Stomach (tissue), 9 donors: ENCODE measurements around the gene PTPRG. TPM values are rescaled to one million over a fixed set of nuclear protein-coding genes. Genes with fewer than 3 reads are reported as not detected.

Experiments
- DNase-seq, 2 donors: peaks; one replicate each; pipeline versions ENCODE4 v3.0.0 to v3.0.0-alpha.2; 2013 to 2019
- H3K27ac ChIP-seq, 5 donors: fragments of 200-600 bp in 4 of 5; sonication (generic) in 4 of 5; one replicate each; pipeline ENCODE4 v1.5.1; 2013 to 2019; ENCODE audit warnings: mild to moderate bottlenecking in 1 of 5, moderate library complexity in 1 of 5
- H3K27me3 ChIP-seq, 3 donors: fragments of 200-600 bp; sonication (generic); one replicate each; pipeline ENCODE4 v1.5.1; 2017 to 2019; ENCODE audit warnings: mixed run types in 1 of 3
- H3K36me3 ChIP-seq, 4 donors: fragments of 200-600 bp; sonication (generic); 1 replicate in 3 of 4; 2 replicates in 1 of 4; pipeline ENCODE4 v1.5.1; 2016 to 2019
- H3K4me1 ChIP-seq, 4 donors: fragments of 200-600 bp; sonication (generic); one replicate each; pipeline ENCODE4 v1.5.1; 2016 to 2019
- H3K4me3 ChIP-seq, 4 donors: fragments of 200-600 bp; sonication (generic) in 3 of 4; one replicate each; pipeline ENCODE4 v1.5.1; 2016 to 2019; ENCODE audit warnings: mild to moderate bottlenecking in 1 of 4
- H3K9me3 ChIP-seq, 4 donors: fragments of 200-600 bp; sonication (generic); one replicate each; pipeline ENCODE4 v1.5.1; 2016 to 2019
- EP300 ChIP-seq: sonication (generic); formaldehyde crosslinking; IDR thresholded peaks from one replicate; pipeline ENCODE4 v1.6.1; 2017; ENCODE audit warnings: antibody characterized with exemption
- POLR2A ChIP-seq, 4 donors: fragments of 450-650 bp; IDR thresholded peaks; one replicate each; pipeline ENCODE4 v1.6.1; 2016; ENCODE audit warnings: antibody characterized with exemption in 4 of 4, control low read depth in 2 of 4, mild to moderate bottlenecking in 1 of 4, moderate library complexity in 1 of 4
- POLR2AphosphoS5 ChIP-seq, 3 donors: sonication (generic); formaldehyde crosslinking; IDR thresholded peaks; one replicate each; pipeline ENCODE4 v1.6.1; 2016; ENCODE audit warnings: antibody characterized with exemption in 3 of 3
- WGBS, 5 donors: extraction: QIAGEN DNeasy Blood & Tissue Kit in 3 of 5; methylation state at CpG; one replicate each; pipeline versions ENCODE4 v1.1.5 to v1.1.7; 2013 to 2018; 5-methylcytosine and 5-hydroxymethylcytosine counted together
- intact Hi-C: fragments of 100-400 bp; cut with DNase I; formaldehyde crosslinking; loops from one replicate; pipeline ENCODE4 v1.15.1; 2023; ENCODE audit warnings: low total_unique reads
- polyA plus RNA-seq, 3 donors: library from polyadenylated mRNA; stranded (reverse); fragments of 200-250 nt; gene quantifications; one replicate each; pipeline ENCODE4 v1.2.3, GENCODE V29; 2013
- total RNA-seq, 5 donors: library from RNA; depleted of rRNA; stranded (reverse); fragments of >200 nt; gene quantifications; one replicate each; pipeline versions ENCODE4 v1.1.0 to v1.2.3, GENCODE V29; 2014 to 2016
- TF ChIP-seq, protein P1 (sequence below), 7 experiments: fragments of 450-650 bp in 4 of 7; fragments of 200-600 bp in 3 of 7; sonication (generic) in 3 of 7; IDR thresholded peaks; one replicate each; pipeline ENCODE4 v1.5.1; 2016 to 2019; ENCODE audit warnings: antibody characterized with exemption in 7 of 7, control low read depth in 2 of 7, mild to moderate bottlenecking in 1 of 7
- donor health status: healthy with polysubstance abuse.
- donor health status: Bipolar disorder and iron deficiency.
- donor health status: healthy.

The PTPRG gene
- total and polyA plus RNA-seq, 8 donors, result 2.4 to 96.0 (median 22.0) TPM

DNA sequence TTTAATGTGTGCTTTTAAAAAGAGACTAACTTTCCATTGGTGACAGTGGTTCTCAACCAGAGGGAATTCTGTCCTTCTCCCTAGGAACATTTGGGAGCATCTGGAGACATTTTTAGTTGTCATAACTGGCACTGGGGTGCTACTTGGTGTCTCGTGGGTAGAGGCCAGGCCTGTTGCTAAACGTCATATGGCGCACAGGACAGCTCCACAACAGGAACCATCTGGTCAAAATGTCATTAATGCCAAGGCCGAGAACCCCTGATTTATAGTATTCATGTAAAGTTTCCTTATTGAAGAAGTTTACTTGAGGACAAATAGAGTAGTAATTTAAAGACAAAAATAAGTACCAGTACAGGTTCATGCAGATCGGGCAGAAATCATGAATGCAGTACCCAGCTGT is 647.7 kb downstream of the PTPRG start:
- Histone ChIP-seq H3K27ac (no peak overlapping the region), H3K36me3 (peaks cover 0 to 18% (median 11%) of the 10 kb centered on the region in 4 donors), H3K4me1 (peaks cover 0 to 7% (median 0%) of the 10 kb centered on the region in 4 donors), H3K4me3 (no peak overlapping the region), H3K9me3 (no peaks in the 10 kb centered on the region), H3K27me3 (no peaks in the 10 kb centered on the region)
- intact Hi-C loops, result no loop called here
- TF ChIP-seq, protein P1, sequence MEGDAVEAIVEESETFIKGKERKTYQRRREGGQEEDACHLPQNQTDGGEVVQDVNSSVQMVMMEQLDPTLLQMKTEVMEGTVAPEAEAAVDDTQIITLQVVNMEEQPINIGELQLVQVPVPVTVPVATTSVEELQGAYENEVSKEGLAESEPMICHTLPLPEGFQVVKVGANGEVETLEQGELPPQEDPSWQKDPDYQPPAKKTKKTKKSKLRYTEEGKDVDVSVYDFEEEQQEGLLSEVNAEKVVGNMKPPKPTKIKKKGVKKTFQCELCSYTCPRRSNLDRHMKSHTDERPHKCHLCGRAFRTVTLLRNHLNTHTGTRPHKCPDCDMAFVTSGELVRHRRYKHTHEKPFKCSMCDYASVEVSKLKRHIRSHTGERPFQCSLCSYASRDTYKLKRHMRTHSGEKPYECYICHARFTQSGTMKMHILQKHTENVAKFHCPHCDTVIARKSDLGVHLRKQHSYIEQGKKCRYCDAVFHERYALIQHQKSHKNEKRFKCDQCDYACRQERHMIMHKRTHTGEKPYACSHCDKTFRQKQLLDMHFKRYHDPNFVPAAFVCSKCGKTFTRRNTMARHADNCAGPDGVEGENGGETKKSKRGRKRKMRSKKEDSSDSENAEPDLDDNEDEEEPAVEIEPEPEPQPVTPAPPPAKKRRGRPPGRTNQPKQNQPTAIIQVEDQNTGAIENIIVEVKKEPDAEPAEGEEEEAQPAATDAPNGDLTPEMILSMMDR (IDR thresholded peaks at IDR 0.05), result no peak
- TF ChIP-seq EP300 (no peak), POLR2A (IDR thresholded peaks at IDR 0.05) (no peak), POLR2AphosphoS5 (IDR thresholded peaks at IDR 0.05) (no peak)
- WGBS, 5 donors, result 73 to 88% (median 81%) methylated on average over 5 of the region's 5 CpGs
- DNase-seq, result no peak

DNA sequence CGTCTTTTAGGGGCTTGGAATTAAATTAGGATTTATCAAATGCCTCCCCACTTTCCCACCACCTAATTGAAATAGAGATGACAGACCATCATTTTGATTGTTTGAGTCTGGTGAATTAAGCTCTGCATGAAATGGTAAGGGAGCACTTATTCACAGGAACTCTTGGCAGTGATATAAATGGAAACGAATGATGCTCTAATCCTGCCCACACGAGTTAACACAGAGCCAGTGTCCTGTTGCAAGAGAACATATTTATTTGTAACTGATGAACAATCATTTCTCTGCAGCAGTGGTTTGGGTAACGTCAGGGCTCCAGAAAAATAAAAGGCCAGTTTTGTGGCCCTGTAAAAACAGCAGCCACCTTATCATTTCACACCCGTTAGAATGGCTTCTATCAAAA is 648.6 kb downstream of the PTPRG start:
- WGBS, 5 donors, result 57 to 73% (median 71%) methylated on average over 5 of the region's 5 CpGs
- peaks cover 0 to 7% (median 0%) of the 10 kb centered on the region in 4 donors for H3K4me1 ChIP-seq
- no peaks in the 10 kb centered on the region for H3K9me3 ChIP-seq
- DNase-seq, result no peak
- peaks cover 0 to 13% (median 8%) of the 10 kb centered on the region in 4 donors for H3K36me3 ChIP-seq
- TF ChIP-seq POLR2A (IDR thresholded peaks at IDR 0.05) (no peak), POLR2AphosphoS5 (IDR thresholded peaks at IDR 0.05) (no peak), EP300 (no peak)
- TF ChIP-seq, protein P1 (IDR thresholded peaks at IDR 0.05), result no peak
- H3K27ac ChIP-seq, result no peak overlapping the region
- intact Hi-C loops, result no loop called here
- no peaks in the 10 kb centered on the region for H3K27me3 ChIP-seq
- no peak overlapping the region for H3K4me3 ChIP-seq

DNA sequence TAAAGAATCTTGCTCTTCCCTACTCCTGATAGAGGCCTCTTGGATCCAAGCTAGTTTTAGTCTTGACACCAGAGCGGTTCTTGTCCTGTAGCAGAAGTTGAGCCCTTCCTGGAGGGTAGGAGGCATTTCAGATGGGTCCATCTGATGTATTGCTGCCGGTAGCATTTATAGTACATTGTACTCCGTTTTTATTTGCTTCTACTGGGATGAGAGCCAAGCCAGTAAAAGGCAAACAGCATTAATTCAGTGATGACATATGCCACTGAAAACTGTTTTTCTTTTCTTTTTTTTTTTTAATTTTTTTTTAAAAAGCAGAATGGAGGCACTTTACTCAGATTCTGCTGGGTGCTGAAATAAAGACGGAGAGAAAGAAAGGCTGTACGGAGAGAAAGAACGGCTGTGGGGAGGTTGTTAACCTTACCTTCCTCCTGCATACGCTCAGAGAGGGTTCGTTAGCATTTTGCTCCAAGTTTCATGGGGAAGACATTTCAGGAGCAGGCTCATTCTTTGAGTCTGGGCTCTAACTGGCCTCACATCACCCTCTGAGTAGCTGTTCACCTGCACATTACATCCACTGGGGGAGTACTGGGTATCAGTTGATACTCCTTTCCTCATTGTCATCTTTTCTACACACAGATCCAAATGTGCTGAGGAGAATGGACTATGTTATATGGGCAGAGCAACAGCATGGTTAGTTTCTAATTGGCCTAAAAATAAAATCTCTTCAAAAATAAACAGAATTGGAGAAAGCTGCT is 650.5 kb downstream of the PTPRG start:
- peaks cover 0 to 7% (median 0%) of the 10 kb centered on the region in 4 donors for H3K4me1 ChIP-seq
- TF ChIP-seq POLR2AphosphoS5 (IDR thresholded peaks at IDR 0.05) (no peak), POLR2A (IDR thresholded peaks at IDR 0.05) (no peak), EP300 (no peak)
- TF ChIP-seq, protein P1 (IDR thresholded peaks at IDR 0.05), result no peak
- H3K27ac ChIP-seq, result no peak overlapping the region
- no peaks in the 10 kb centered on the region for H3K36me3 ChIP-seq
- 60 to 73% (median 66%) methylated on average over 8 of the region's 8 CpGs for WGBS, 5 donors
- intact Hi-C loops, result no loop called here
- DNase-seq, result no peak
- no peaks in the 10 kb centered on the region for H3K27me3 ChIP-seq
- H3K4me3 ChIP-seq, result no peak overlapping the region
- no peaks in the 10 kb centered on the region for H3K9me3 ChIP-seq

DNA sequence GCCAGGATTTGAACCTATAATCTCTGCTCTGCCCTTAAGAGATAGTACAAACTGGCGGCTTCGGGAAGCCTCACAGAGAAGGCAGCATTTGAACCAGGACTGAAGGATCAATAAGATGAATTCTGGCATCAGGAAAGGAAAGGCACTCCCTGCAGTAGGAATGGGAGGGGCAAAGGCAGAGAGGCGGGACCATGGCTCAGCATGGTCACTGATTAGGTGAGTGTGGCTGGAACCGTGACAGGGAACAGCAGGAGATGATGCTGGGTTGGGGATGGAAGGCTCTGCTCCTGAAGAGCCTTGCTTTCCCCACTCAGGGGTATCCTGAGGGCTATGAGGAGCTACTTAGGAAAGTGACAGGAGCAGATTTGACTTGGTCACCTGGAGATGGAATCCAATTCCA is 653.5 kb downstream of the PTPRG start:
- intact Hi-C loops, result no loop called here
- H3K36me3 ChIP-seq, result peaks cover 0 to 23% (median 15%) of the 10 kb centered on the region in 4 donors
- H3K27me3 ChIP-seq, result no peaks in the 10 kb centered on the region
- H3K9me3 ChIP-seq, result no peaks in the 10 kb centered on the region
- no peak for DNase-seq
- peaks cover 0 to 7% (median 0%) of the 10 kb centered on the region in 4 donors for H3K4me1 ChIP-seq
- H3K4me3 ChIP-seq, result no peak overlapping the region
- no peak for TF ChIP-seq EP300
- TF ChIP-seq, protein P1 (IDR thresholded peaks at IDR 0.05), result no peak
- TF ChIP-seq POLR2AphosphoS5 (IDR thresholded peaks at IDR 0.05), result no peak
- TF ChIP-seq POLR2A (IDR thresholded peaks at IDR 0.05), result no peak
- no peak overlapping the region for H3K27ac ChIP-seq
- 80 to 92% (median 82%) methylated on average over 4 of the region's 4 CpGs for WGBS, 5 donors
